HCT116 (cell line): ENCODE data around the gene ABCC9. TPM values are rescaled to one million over a fixed set of nuclear protein-coding genes. Genes with fewer than 3 reads are reported as not detected.

ENCODE experiments used
- ATAC-seq: fragments of 200-7000 bp; cut with Tn5 transposase; 2 replicates; pipeline ENCODE4 v1.9.1; 2020; ENCODE audit warnings: mild to moderate bottlenecking, moderate library complexity
- BruUV-seq: library from RNA; stranded (reverse); fragments of 400-500 nt; replicated peaks from 2 replicates; lab custom pipeline; 2021; lab: Mats Ljungman, UMichigan
- CTCF ChIA-PET: fragments of 300-600 bp; sonication (Branson Sonifier 250); formaldehyde crosslinking; loops from one replicate; lab custom pipeline; 2021; ENCODE audit warnings: antibody characterized with exemption; lab: Charles Lee
- POLR2A ChIA-PET: fragments of 300-600, 350-600 bp; sonication (Branson Sonifier 250); formaldehyde crosslinking; loops from one replicate; lab custom pipeline; 2021; ENCODE audit warnings: antibody characterized with exemption; lab: Charles Lee
- RAD21 ChIA-PET, 2 experiments: fragments of 300-600 bp; sonication (Branson Sonifier 250); formaldehyde crosslinking; loops; one replicate each; lab custom pipeline; 2023; ENCODE audit warnings: low total read pairs in 2 of 2; ENCODE audit not compliant: uncharacterized antibody in 2 of 2, unreplicated experiment in 2 of 2, low non-redundant PET in 1 of 2; lab: Charles Lee
- DNase-seq: peaks from one replicate; pipeline ENCODE4 v3.0.0-alpha.2; 2010; ENCODE audit warnings: low read depth, low spot score
- H2AFZ ChIP-seq: fragments of 200-600 bp; shearing (Covaris generic), sonication (generic); 2 replicates; pipeline ENCODE4 v1.6.1; 2017; ENCODE audit warnings: low read depth, mixed run types, mixed read lengths, antibody characterized with exemption, low read length; ENCODE audit not compliant: poor library complexity, severe bottlenecking
- H3K27ac ChIP-seq: 2 replicates; pipeline ENCODE4 v1.5.1; 2012; ENCODE audit warnings: low read depth, low read length
- H3K27me3 ChIP-seq: fragments of 200-600 bp; sonication (generic); 2 replicates; pipeline ENCODE4 v1.6.1; 2016; ENCODE audit warnings: mixed run types, low read length, mixed read lengths; ENCODE audit not compliant: insufficient read depth
- H3K36me3 ChIP-seq, 2 experiments: fragments of 200-500 bp in 1 of 2; fragments of 200-600 bp in 1 of 2; sonication (Bioruptor generic) in 1 of 2; sonication (generic) in 1 of 2; 2 replicates each; pipeline versions ENCODE4 v1.5.1 to v1.6.1; 2014 to 2016; ENCODE audit warnings: low read length in 2 of 2, inconsistent platforms in 1 of 2, mixed read lengths in 1 of 2, mixed run types in 1 of 2; ENCODE audit not compliant: insufficient read depth in 2 of 2, control insufficient read depth in 1 of 2
- H3K4me1 ChIP-seq, 2 experiments: fragments of 200-600 bp in 1 of 2; sonication (generic) in 1 of 2; 2 replicates each; pipeline versions ENCODE4 v1.5.1 to v1.6.1; 2012 to 2017; ENCODE audit warnings: low read length in 2 of 2, inconsistent platforms in 1 of 2, mild to moderate bottlenecking in 1 of 2, mixed read lengths in 1 of 2, mixed run types in 1 of 2, moderate library complexity in 1 of 2; ENCODE audit not compliant: insufficient read depth in 2 of 2, control insufficient read depth in 1 of 2
- H3K4me2 ChIP-seq: fragments of 200-600 bp; sonication (generic); 2 replicates; pipeline ENCODE4 v1.6.1; 2017; ENCODE audit warnings: mixed run types, low read length, mixed read lengths
- H3K4me3 ChIP-seq, 2 experiments: fragments of 200-600 bp in 1 of 2; sonication (generic) in 1 of 2; replicated peaks in 1 of 2; 2 replicates each; pipeline ENCODE4 v1.5.1; 2011 to 2016; ENCODE audit warnings: low read length in 2 of 2, control low read depth in 1 of 2, low read depth in 1 of 2, mild to moderate bottlenecking in 1 of 2, mixed read lengths in 1 of 2, mixed run types in 1 of 2
- H3K79me2 ChIP-seq: fragments of 200-600 bp; sonication (generic); 2 replicates; pipeline ENCODE4 v1.6.1; 2017; ENCODE audit warnings: mild to moderate bottlenecking, mixed run types, low read length, moderate library complexity, mixed read lengths; ENCODE audit not compliant: insufficient read depth
- H3K9ac ChIP-seq: fragments of 200-600 bp; sonication (generic); 2 replicates; pipeline ENCODE4 v1.6.1; 2016; ENCODE audit warnings: low read length, mixed read lengths
- H3K9me2 ChIP-seq: fragments of 200-600 bp; sonication (generic), shearing (Covaris generic); 2 replicates; pipeline ENCODE4 v1.6.1; 2017; ENCODE audit warnings: mixed run types, mild to moderate bottlenecking, moderate library complexity; ENCODE audit not compliant: insufficient read depth
- H3K9me3 ChIP-seq, 2 experiments: fragments of 200-500 bp in 1 of 2; fragments of 200-600 bp in 1 of 2; sonication (Bioruptor generic) in 1 of 2; sonication (generic) in 1 of 2; 2 replicates each; pipeline ENCODE4 v1.6.1; 2014 to 2017; ENCODE audit warnings: low read length in 2 of 2, mixed read lengths in 2 of 2, inconsistent platforms in 1 of 2, low read depth in 1 of 2, mild to moderate bottlenecking in 1 of 2, mixed run types in 1 of 2, moderate library complexity in 1 of 2; ENCODE audit not compliant: control insufficient read depth in 1 of 2, insufficient read depth in 1 of 2
- H4K20me1 ChIP-seq: fragments of 200-600 bp; sonication (generic), shearing (Covaris generic); 2 replicates; pipeline ENCODE4 v1.6.1; 2017; ENCODE audit warnings: mixed run types, mild to moderate bottlenecking, moderate library complexity; ENCODE audit not compliant: insufficient read depth
- ATF3 ChIP-seq: IDR thresholded peaks from 2 replicates; pipeline ENCODE4 v1.6.1; 2012
- CEBPB ChIP-seq: IDR thresholded peaks from 2 replicates; pipeline ENCODE4 v1.6.1; 2012; ENCODE audit warnings: low read depth
- CTCF ChIP-seq, 3 experiments: fragments of 200-600 bp in 1 of 3; sonication (generic) in 1 of 3; IDR thresholded peaks in 2 of 3; conservative IDR thresholded peaks in 1 of 3; 2 replicates each; pipeline ENCODE4 v1.5.1; 2012 to 2017; ENCODE audit warnings: low read depth in 2 of 3, low read length in 2 of 3, antibody characterized with exemption in 1 of 3, borderline replicate concordance in 1 of 3, control low read depth in 1 of 3, mild to moderate bottlenecking in 1 of 3, mixed read lengths in 1 of 3, mixed run types in 1 of 3, moderate library complexity in 1 of 3; ENCODE audit not compliant: insufficient read depth in 1 of 3
- EGR1 ChIP-seq: IDR thresholded peaks from 2 replicates; pipeline ENCODE4 v1.6.1; 2012; ENCODE audit warnings: low read depth
- ELF1 ChIP-seq: IDR thresholded peaks from 2 replicates; pipeline ENCODE4 v1.6.1; 2012; ENCODE audit warnings: low read depth, borderline replicate concordance
- EZH2phosphoT487 ChIP-seq: fragments of 200-600 bp; IDR thresholded peaks from 2 replicates; pipeline ENCODE4 v1.6.1; 2018; ENCODE audit warnings: antibody characterized with exemption, borderline replicate concordance
- FOSL1 ChIP-seq: IDR thresholded peaks from 2 replicates; pipeline ENCODE4 v1.6.1; 2012; ENCODE audit warnings: low read depth
- MAX ChIP-seq: IDR thresholded peaks from 2 replicates; pipeline ENCODE4 v1.6.1; 2012
- POLR2A ChIP-seq: IDR thresholded peaks from 2 replicates; pipeline ENCODE4 v1.7.0; 2011; ENCODE audit warnings: borderline replicate concordance; ENCODE audit not compliant: insufficient read depth, insufficient read length; ENCODE audit errors: extremely low read depth
- POLR2AphosphoS5 ChIP-seq: IDR thresholded peaks from 2 replicates; pipeline ENCODE4 v1.6.1; 2011; ENCODE audit warnings: mild to moderate bottlenecking, low read depth, low read length, moderate library complexity
- RAD21 ChIP-seq: IDR thresholded peaks from 2 replicates; pipeline ENCODE4 v1.6.1; 2012; ENCODE audit warnings: low read depth, mild to moderate bottlenecking
- SP1 ChIP-seq: IDR thresholded peaks from 2 replicates; pipeline ENCODE4 v1.6.1; 2012; ENCODE audit warnings: low read depth
- TCF7L2 ChIP-seq: IDR thresholded peaks from 2 replicates; pipeline ENCODE4 v1.7.0; 2011; ENCODE audit warnings: borderline replicate concordance, inconsistent platforms; ENCODE audit not compliant: insufficient read depth, insufficient read length; ENCODE audit errors: extremely low read depth
- YY1 ChIP-seq: IDR thresholded peaks from 2 replicates; pipeline ENCODE4 v1.6.1; 2011; ENCODE audit warnings: low read length, low read depth, moderate library complexity, mild to moderate bottlenecking; ENCODE audit not compliant: insufficient replicate concordance; ENCODE audit errors: extremely low read depth
- ZFX ChIP-seq: fragments of 450-650 bp; IDR thresholded peaks from 2 replicates; pipeline ENCODE4 v1.6.1; 2017
- intact Hi-C: fragments of 100-400 bp; cut with micrococcal nuclease; formaldehyde crosslinking; loops from 2 replicates; pipeline ENCODE4 v1.10.0; 2022
- total RNA-seq: library from RNA; stranded (reverse); gene quantifications from one replicate; pipeline ENCODE4 v1.2.1, GENCODE V29; 2021; ENCODE audit not compliant: unreplicated experiment

The ABCC9 gene
- total RNA-seq, 1 experiment from 2014 or later = 0.05 TPM

- DNase-seq = no peak
- ATAC-seq = no peak
- H3K9ac ChIP-seq = no peak overlapping the region
- H3K79me2 ChIP-seq = no peaks in the 10 kb centered on the region
- H3K27me3 ChIP-seq = no peaks in the 10 kb centered on the region
- intact Hi-C loops = no loop called here
- no peak overlapping the region for H3K4me2 ChIP-seq
- no peaks in the 10 kb centered on the region for H3K9me2 ChIP-seq
- no peak overlapping the region for H3K27ac ChIP-seq
- H3K36me3 ChIP-seq = no peaks in the 10 kb centered on the region
- no peak overlapping the region for H2AFZ ChIP-seq
- no peaks in the 10 kb centered on the region for H4K20me1 ChIP-seq
- ChIA-PET RAD21 (no interaction called here), CTCF (no interaction called here), POLR2A (no interaction called here)
- TF ChIP-seq POLR2AphosphoS5 = no peak
- no peak for TF ChIP-seq MAX
- TF ChIP-seq CEBPB = no peak
- no peak for TF ChIP-seq ZFX
- TF ChIP-seq TCF7L2 = no peak
- TF ChIP-seq RAD21 = no peak
- no peak for TF ChIP-seq FOSL1
- TF ChIP-seq CTCF (IDR thresholded peaks at IDR 0.05 in 2 of 3, conservative IDR thresholded peaks at IDR 0.05 in 1 of 3; ENCODE audit: borderline replicate concordance in 1 of 3, insufficient read depth in 1 of 3, low read depth in 2 of 3, low read length in 2 of 3) = no peak
- no peak for TF ChIP-seq POLR2A
- TF ChIP-seq YY1 = no peak
- TF ChIP-seq ATF3 = no peak
- TF ChIP-seq SP1 = no peak
- no peak for TF ChIP-seq ELF1
- TF ChIP-seq EZH2phosphoT487 = no peak
- TF ChIP-seq EGR1 = no peak
- no peaks in the 10 kb centered on the region for H3K4me1 ChIP-seq
- no peaks in the 10 kb centered on the region for H3K9me3 ChIP-seq
- no TSS peak for BruUV-seq
- no peak overlapping the region for H3K4me3 ChIP-seq
Observed at GRCh38 chr12:21939435-21939834, 1.8 kb downstream of the ABCC9 start.
